NCI-H69 (cell line): ENCODE measurements around the gene TTLL11.
A peak's percentile ranks its signal among the peaks of the same experiment; 100 is the strongest.

Source experiments
- DNase-seq: peaks from one replicate; lab custom pipeline; 2025; lab: John Stamatoyannopoulos, UW

TTLL11 gene

GRCh38 chr9:121974421-121974820, 118.7 kb downstream of the TTLL11 start:
- peak; percentile 14 for DNase-seq

GRCh38 chr9:121972501-121972981, 120.6 kb downstream of the TTLL11 start:
- DNase-seq = peak; percentile 58

GRCh38 chr9:121968056-121968455, 125.1 kb downstream of the TTLL11 start:
- DNase-seq = no peak

- no peak for DNase-seq
Measured at GRCh38 chr9:121966706-121967105, 126.4 kb downstream of the TTLL11 start.

- DNase-seq = no peak
Measured at GRCh38 chr9:121963528-121963995, 129.5 kb downstream of the TTLL11 start.

- no peak for DNase-seq
Measured at GRCh38 chr9:121962421-121962820, 130.7 kb downstream of the TTLL11 start.

- no peak for DNase-seq
Measured at GRCh38 chr9:121960665-121961064, 132.4 kb downstream of the TTLL11 start.

- peak; percentile 68 for DNase-seq
Measured at GRCh38 chr9:121958530-121958929, 134.6 kb downstream of the TTLL11 start.

GRCh38 chr9:121956808-121957207, 136.3 kb downstream of the TTLL11 start:
- DNase-seq = peak; percentile 29

- DNase-seq = no peak
Measured at GRCh38 chr9:121955649-121956048, 137.5 kb downstream of the TTLL11 start.

- no peak for DNase-seq
Measured at GRCh38 chr9:121954477-121955140, 138.5 kb downstream of the TTLL11 start.

GRCh38 chr9:121952611-121953010, 140.5 kb downstream of the TTLL11 start:
- no peak for DNase-seq

GRCh38 chr9:121950866-121951265, 142.2 kb downstream of the TTLL11 start:
- no peak for DNase-seq

GRCh38 chr9:121950441-121950840, 142.7 kb downstream of the TTLL11 start:
- DNase-seq = no peak

GRCh38 chr9:121949766-121950165, 143.3 kb downstream of the TTLL11 start:
- DNase-seq = no peak

- no peak for DNase-seq
Measured at GRCh38 chr9:121949364-121949763, 143.7 kb downstream of the TTLL11 start.

GRCh38 chr9:121947775-121948174, 145.3 kb downstream of the TTLL11 start:
- peak; percentile 84 for DNase-seq

- no peak for DNase-seq
Measured at GRCh38 chr9:121946465-121946864, 146.6 kb downstream of the TTLL11 start.

GRCh38 chr9:121945849-121946248, 147.3 kb downstream of the TTLL11 start:
- DNase-seq = no peak

GRCh38 chr9:121945281-121945680, 147.8 kb downstream of the TTLL11 start:
- DNase-seq = no peak

GRCh38 chr9:121944711-121945191, 148.4 kb downstream of the TTLL11 start:
- no peak for DNase-seq

- no peak for DNase-seq
Measured at GRCh38 chr9:121943463-121943862, 149.6 kb downstream of the TTLL11 start.

GRCh38 chr9:121942866-121943382, 150.2 kb downstream of the TTLL11 start:
- DNase-seq = no peak

GRCh38 chr9:121942313-121942712, 150.8 kb downstream of the TTLL11 start:
- no peak for DNase-seq
